H1 (cell line): ENCODE data around the gene AAK1. TPM values are rescaled to one million over a fixed set of nuclear protein-coding genes. Genes with fewer than 3 reads are reported as not detected.

Experiments used
- CHD7 ChIP-seq: fragments of 300-600 bp; sonication (generic); IDR thresholded peaks from 2 replicates; pipeline ENCODE4 v1.7.1; 2012; ENCODE audit warnings: low read length, moderate library complexity, mild to moderate bottlenecking, inconsistent platforms; ENCODE audit not compliant: insufficient replicate concordance
- EP300 ChIP-seq, 2 experiments: IDR thresholded peaks; 1 replicate in 1 of 2; 2 replicates in 1 of 2; pipeline ENCODE4 v1.6.1; 2011 to 2012; ENCODE audit warnings: low read depth in 2 of 2, low read length in 2 of 2, mild to moderate bottlenecking in 2 of 2, borderline replicate concordance in 1 of 2, inconsistent platforms in 1 of 2, moderate library complexity in 1 of 2
- HDAC6 ChIP-seq: IDR thresholded peaks from one replicate; pipeline ENCODE4 v1.7.1; 2012; ENCODE audit warnings: low read depth, mild to moderate bottlenecking, inconsistent platforms, low read length, moderate library complexity
- KDM1A ChIP-seq: fragments of 200-600, 300-600 bp; sonication (generic); IDR thresholded peaks from 2 replicates; pipeline ENCODE4 v1.7.1; 2016; ENCODE audit warnings: mild to moderate bottlenecking, low read length, borderline replicate concordance
- polyA plus RNA-seq, 7 experiments: library from polyadenylated mRNA; depleted of rRNA in 3 of 7; stranded (reverse) in 5 of 7; unstranded in 2 of 7; fragments of >200 nt in 5 of 7; fragments of 200-250 nt in 2 of 7; gene quantifications; 1 replicate in 5 of 7; 2 replicates in 1 of 7; 4 replicates in 1 of 7; pipeline versions ENCODE4 v1.2.1 to v1.2.3, GENCODE V29; 2011 to 2013; ENCODE audit warnings: missing spikeins in 2 of 7, mixed read lengths in 2 of 7
- total RNA-seq: library from RNA; stranded (reverse); fragmentation: NEBNext Ultra II Directional; extraction: Animal tissue kit (Norgen Biotek cat#: 25700); gene quantifications from 2 replicates; pipeline ENCODE4 v1.2.1, GENCODE V29; 2021

AAK1 gene
- total and polyA plus RNA-seq, 2 of the 8 experiments (the other 6 are each of a cell fraction or from before 2014, with no cell fraction given): 10.0 to 40.5 TPM

DNA sequence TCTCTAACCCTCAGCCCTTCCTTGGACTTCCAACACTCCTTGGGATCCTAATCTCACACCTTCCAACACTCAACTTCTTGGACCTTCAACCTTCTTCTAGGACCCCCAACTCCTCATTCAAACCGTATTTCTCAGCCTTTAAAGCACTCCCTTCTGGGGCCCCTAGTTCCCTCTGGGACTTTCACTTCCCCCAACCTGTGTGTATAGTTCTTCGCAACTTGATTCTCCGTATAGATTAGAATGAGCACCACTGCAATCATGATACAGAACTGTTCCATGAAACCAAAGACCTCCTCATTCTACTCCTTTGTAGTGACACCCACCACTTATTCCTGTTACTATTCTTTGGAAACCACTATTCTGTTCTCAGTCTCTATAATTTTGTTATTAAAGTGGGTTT is 144.3 kb downstream of the AAK1 start (continued):
- no peak for TF ChIP-seq CHD7
- no peak for TF ChIP-seq EP300 (IDR thresholded peaks at IDR 0.05; ENCODE audit: borderline replicate concordance in 1 of 2, low read depth in 2 of 2, low read length in 2 of 2)
- no peak for TF ChIP-seq HDAC6
- no peak for TF ChIP-seq KDM1A
